NT2/D1 (cell line): ENCODE measurements around the gene POLR2L.

ENCODE experiments used
- SUZ12 ChIP-seq: IDR thresholded peaks from 2 replicates; pipeline ENCODE4 v1.6.1; 2011; ENCODE audit not compliant: insufficient read length, insufficient read depth; ENCODE audit errors: extremely low read depth
- YY1 ChIP-seq: IDR thresholded peaks from 2 replicates; pipeline ENCODE4 v1.6.1; 2011; ENCODE audit not compliant: insufficient read length, insufficient read depth
- ZNF274 ChIP-seq: IDR thresholded peaks from 2 replicates; pipeline ENCODE4 v1.6.1; 2011; ENCODE audit warnings: mild to moderate bottlenecking, low read depth, low read length

DNA sequence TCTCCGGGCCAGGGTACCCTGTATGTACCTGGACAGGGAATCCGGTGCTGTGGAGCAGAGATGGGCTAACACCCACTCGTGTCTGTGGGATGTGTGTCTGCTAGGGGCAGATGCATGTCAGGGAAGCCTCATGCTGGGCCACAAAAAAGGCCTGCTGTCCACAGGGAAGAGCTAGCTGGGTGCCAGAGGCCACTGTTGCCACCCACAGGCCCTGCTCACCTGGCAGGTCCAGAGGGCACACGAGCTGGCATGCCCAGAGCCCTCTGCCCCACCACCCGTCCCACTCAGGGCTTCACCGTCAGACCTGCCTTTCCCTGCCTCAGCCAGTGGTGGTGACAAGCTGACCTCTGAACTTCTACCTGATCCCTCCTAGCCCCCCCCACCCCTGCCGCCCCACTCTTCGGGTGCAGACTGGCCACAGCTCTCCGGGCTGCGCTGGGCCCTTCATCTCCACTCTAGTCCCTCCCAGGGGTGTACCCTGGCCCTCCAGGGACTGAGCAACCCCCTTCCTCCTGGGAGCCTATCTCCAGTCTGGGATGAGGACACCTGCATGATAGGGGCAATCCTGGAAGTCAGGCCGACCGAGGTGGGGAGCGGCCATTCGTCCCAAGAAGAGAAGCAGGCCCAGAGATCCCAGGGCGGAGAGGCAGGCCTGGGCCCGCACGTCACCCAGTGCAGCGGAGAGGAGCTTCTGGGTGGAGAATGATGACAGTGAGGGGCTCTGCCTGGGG lies 45.6 kb downstream of the POLR2L start:
- no peak for TF ChIP-seq YY1
- no peak for TF ChIP-seq SUZ12
- no peak for TF ChIP-seq ZNF274
